ENCODE results near the gene UGDH. TPM values are rescaled to one million over a fixed set of nuclear protein-coding genes. Genes with fewer than 3 reads are reported as not detected.
"Not testable (repeated sequence)": the region's sequence is repeated elsewhere in the genome, so short reads cannot be mapped to it uniquely, and the experiment has no call there.

The UGDH gene
- total RNA-seq, 5 donors from 2014 or later (not counting 1 experiment from before 2014, with no cell fraction given): 7.6 to 22.8 (median 18.2) TPM

- WGBS (ENCODE audit: insufficient coverage): 96% methylated on average over 3 of the region's 5 CpGs
- Mint-ChIP-seq H3K27me3 (no peaks in the 10 kb centered on the region), H3K4me1 (peaks cover 0 to 5% (median under 1%) of the 10 kb centered on the region in 3 donors), H3K27ac (no peak overlapping the region), H3K4me3 (no peak overlapping the region), H3K36me3 (peaks cover 31% of the 10 kb centered on the region), H3K9me3 (peaks cover 7 to 25% (median 24%) of the 10 kb centered on the region in 3 donors)
- Histone ChIP-seq H3K4me1 (ENCODE audit: control insufficient read depth in 1 of 2, extremely low read depth in 1 of 2, insufficient read depth in 2 of 2, low read length in 2 of 2) (no peaks in the 10 kb centered on the region), H3K4me3 (ENCODE audit: control insufficient read depth in 1 of 2, extremely low read depth in 1 of 2, low read length in 1 of 2) (no peak overlapping the region), H3K27me3 (replicated peaks in 1 of 2; ENCODE audit: control insufficient read depth in 2 of 2, extremely low read depth in 1 of 2, insufficient read depth in 2 of 2, low read length in 1 of 2) (no peaks in the 10 kb centered on the region), H3K9me3 (no peaks in the 10 kb centered on the region), H3K36me3 (ENCODE audit: control insufficient read depth in 2 of 2, extremely low read depth in 1 of 2, insufficient read depth in 1 of 2, low read length in 1 of 2) (no peaks in the 10 kb centered on the region), H3K27ac (ENCODE audit: low read length) (no peak overlapping the region)
- ATAC-seq (replicated peaks in 1 of 4): no peak
- ChIA-PET POLR2A (no interaction called here), CTCF (no interaction called here)
- no peak for DNase-seq
Measured at GRCh38 chr4:39533541-39533940, 6.3 kb upstream of the UGDH start.

- H3K27ac Mint-ChIP-seq; H3K4me1 ChIP-seq (ENCODE audit: control insufficient read depth in 1 of 2, extremely low read depth in 1 of 2, insufficient read depth in 2 of 2, low read length in 2 of 2); H3K27ac ChIP-seq (ENCODE audit: low read length); H3K36me3 ChIP-seq (ENCODE audit: control insufficient read depth in 2 of 2, extremely low read depth in 1 of 2, insufficient read depth in 1 of 2, low read length in 1 of 2); H3K27me3 ChIP-seq (replicated peaks in 1 of 2; ENCODE audit: control insufficient read depth in 2 of 2, extremely low read depth in 1 of 2, insufficient read depth in 2 of 2, low read length in 1 of 2); H3K27me3 Mint-ChIP-seq; CTCF ChIA-PET; ATAC-seq (replicated peaks in 1 of 4); DNase-seq; H3K4me3 Mint-ChIP-seq; POLR2A ChIA-PET; H3K4me3 ChIP-seq (ENCODE audit: control insufficient read depth in 1 of 2, extremely low read depth in 1 of 2, low read length in 1 of 2); H3K9me3 ChIP-seq: not testable (repeated sequence)
- H3K36me3 Mint-ChIP-seq: peaks cover 31% of the 10 kb centered on the region
- 79% methylated on average over 2 of the region's 3 CpGs for WGBS (ENCODE audit: insufficient coverage)
- peaks cover 7 to 25% (median 24%) of the 10 kb centered on the region in 3 donors for H3K9me3 Mint-ChIP-seq
- peaks cover 0 to 12% (median 8%) of the 10 kb centered on the region in 3 donors for H3K4me1 Mint-ChIP-seq
Measured at GRCh38 chr4:39532237-39532636, 5.0 kb upstream of the UGDH start.

GRCh38 chr4:39530682-39531081 is 3.4 kb upstream of the UGDH start:
- Mint-ChIP-seq H3K4me1 (peaks cover 12 to 23% (median 20%) of the 10 kb centered on the region in 3 donors), H3K4me3 (no peak overlapping the region), H3K36me3 (peaks cover 31% of the 10 kb centered on the region), H3K27me3 (no peaks in the 10 kb centered on the region), H3K9me3 (peaks cover 7 to 25% (median 24%) of the 10 kb centered on the region in 3 donors), H3K27ac (no peak overlapping the region)
- no CpG with 5 or more reads among the region's 3 CpGs for WGBS (ENCODE audit: insufficient coverage)
- Histone ChIP-seq H3K9me3 (no peaks in the 10 kb centered on the region), H3K4me3 (ENCODE audit: control insufficient read depth in 1 of 2, extremely low read depth in 1 of 2, low read length in 1 of 2) (no peak overlapping the region), H3K27me3 (replicated peaks in 1 of 2; ENCODE audit: control insufficient read depth in 2 of 2, extremely low read depth in 1 of 2, insufficient read depth in 2 of 2, low read length in 1 of 2) (no peaks in the 10 kb centered on the region), H3K4me1 (ENCODE audit: control insufficient read depth in 1 of 2, extremely low read depth in 1 of 2, insufficient read depth in 2 of 2, low read length in 2 of 2) (peaks cover 3 to 15% of the 10 kb centered on the region in 2 experiments), H3K27ac (ENCODE audit: low read length) (no peak overlapping the region), H3K36me3 (ENCODE audit: control insufficient read depth in 2 of 2, extremely low read depth in 1 of 2, insufficient read depth in 1 of 2, low read length in 1 of 2) (no peaks in the 10 kb centered on the region)
- CTCF ChIA-PET: no interaction called here
- DNase-seq: no peak
- POLR2A ChIA-PET: no interaction called here
- no peak for ATAC-seq (replicated peaks in 1 of 4)

- POLR2A ChIA-PET: no interaction called here
- H3K4me3 Mint-ChIP-seq: no peak overlapping the region
Measured at GRCh38 chr4:39529534-39529933, 2.3 kb upstream of the UGDH start.

GRCh38 chr4:39528061-39528465 is 824 bp upstream of the UGDH start:
- peaks cover 13 to 24% (median 21%) of the 10 kb centered on the region in 3 donors for H3K4me1 Mint-ChIP-seq
- POLR2A ChIA-PET: no interaction called here
- ATAC-seq (replicated peaks in 1 of 4) (no peak), DNase-seq (peak in 5 of 35 experiments; percentile 0 to 25 (median 4))
- no peaks in the 10 kb centered on the region for H3K9me3 ChIP-seq
- no peaks in the 10 kb centered on the region for H3K27me3 Mint-ChIP-seq
- peak overlapping the region; percentile 67 to 86 for H3K27ac Mint-ChIP-seq
- H3K4me3 ChIP-seq (ENCODE audit: control insufficient read depth in 1 of 2, extremely low read depth in 1 of 2, low read length in 1 of 2): peak overlapping the region; percentile 77 to 92
- peaks cover 24% of the 10 kb centered on the region for H3K36me3 Mint-ChIP-seq
- peaks cover 3 to 15% of the 10 kb centered on the region in 2 experiments for H3K4me1 ChIP-seq (ENCODE audit: control insufficient read depth in 1 of 2, extremely low read depth in 1 of 2, insufficient read depth in 2 of 2, low read length in 2 of 2)
- peaks cover 7 to 25% (median 24%) of the 10 kb centered on the region in 3 donors for H3K9me3 Mint-ChIP-seq
- H3K36me3 ChIP-seq (ENCODE audit: control insufficient read depth in 2 of 2, extremely low read depth in 1 of 2, insufficient read depth in 1 of 2, low read length in 1 of 2): no peaks in the 10 kb centered on the region
- H3K4me3 Mint-ChIP-seq: peak overlapping the region; percentile 95 to 96 (median 96)
- CTCF ChIA-PET: interaction anchor here in 1 of 2 donors (1.3 kb wide), 1 partner anchor 110 kb away, joined by 5 read pairs; the partner anchor contains the start of gene SMIM14
- WGBS (ENCODE audit: insufficient coverage): 13% methylated on average over 11 of the region's 21 CpGs
- H3K27ac ChIP-seq (ENCODE audit: low read length): peak overlapping the region; percentile 44
- no peaks in the 10 kb centered on the region for H3K27me3 ChIP-seq (replicated peaks in 1 of 2; ENCODE audit: control insufficient read depth in 2 of 2, extremely low read depth in 1 of 2, insufficient read depth in 2 of 2, low read length in 1 of 2)

More at GRCh38 chr4:39529534-39529933, 2.3 kb upstream of the UGDH start:
- Histone ChIP-seq H3K27ac (ENCODE audit: low read length) (no peak overlapping the region), H3K27me3 (replicated peaks in 1 of 2; ENCODE audit: control insufficient read depth in 2 of 2, extremely low read depth in 1 of 2, insufficient read depth in 2 of 2, low read length in 1 of 2) (no peaks in the 10 kb centered on the region), H3K9me3 (no peaks in the 10 kb centered on the region), H3K36me3 (ENCODE audit: control insufficient read depth in 2 of 2, extremely low read depth in 1 of 2, insufficient read depth in 1 of 2, low read length in 1 of 2) (no peaks in the 10 kb centered on the region), H3K4me3 (ENCODE audit: control insufficient read depth in 1 of 2, extremely low read depth in 1 of 2, low read length in 1 of 2) (no peak overlapping the region), H3K4me1 (ENCODE audit: control insufficient read depth in 1 of 2, extremely low read depth in 1 of 2, insufficient read depth in 2 of 2, low read length in 2 of 2) (peaks cover 3 to 15% of the 10 kb centered on the region in 2 experiments)
- DNase-seq (no peak), ATAC-seq (replicated peaks in 1 of 4) (no peak)
- whole genome bisulfite sequencing (ENCODE audit: insufficient coverage): 100% methylated on average over 1 of the region's 2 CpGs
- peak overlapping the region in 1 of 2 donors; percentile 34 for H3K27ac Mint-ChIP-seq
- CTCF ChIA-PET: no interaction called here
- H3K9me3 Mint-ChIP-seq: peaks cover 7 to 25% (median 24%) of the 10 kb centered on the region in 3 donors
- peaks cover 29% of the 10 kb centered on the region for H3K36me3 Mint-ChIP-seq
- peaks cover 13 to 24% (median 21%) of the 10 kb centered on the region in 3 donors for H3K4me1 Mint-ChIP-seq
- no peaks in the 10 kb centered on the region for H3K27me3 Mint-ChIP-seq

- peak; percentile 21 to 25 (median 23) for ATAC-seq (replicated peaks in 1 of 4)
- ChIA-PET POLR2A (interaction anchor here in 1 of 2 donors (1.0 to 1.1 kb wide), 2 partner anchors 111 to 531 kb away, joined by 4 read pairs; no protein-coding TSS in a partner anchor), CTCF (interaction anchor here (0.6 to 1.3 kb wide), 5 partner anchors 66 to 1197 kb away, joined by 3 to 9 read pairs (median 6); partner anchors contain the start of gene SMIM14 (in 1 of the 2))
- Mint-ChIP-seq H3K4me1 (peaks cover 13 to 24% (median 21%) of the 10 kb centered on the region in 3 donors), H3K27me3 (no peaks in the 10 kb centered on the region), H3K36me3 (peaks cover 12% of the 10 kb centered on the region), H3K9me3 (peaks cover 0 to 15% (median 15%) of the 10 kb centered on the region in 3 donors), H3K27ac (peak overlapping the region; percentile 78 to 87), H3K4me3 (peak overlapping the region; percentile 95 to 96 (median 96))
- 0% methylated on average over 14 of the region's 33 CpGs for WGBS (ENCODE audit: insufficient coverage)
- peaks cover 3 to 15% of the 10 kb centered on the region in 2 experiments for H3K4me1 ChIP-seq (ENCODE audit: control insufficient read depth in 1 of 2, extremely low read depth in 1 of 2, insufficient read depth in 2 of 2, low read length in 2 of 2)
- no peaks in the 10 kb centered on the region for H3K9me3 ChIP-seq
- H3K27ac ChIP-seq (ENCODE audit: low read length): peak overlapping the region; percentile 11
- peak overlapping the region; percentile 77 to 92 for H3K4me3 ChIP-seq (ENCODE audit: control insufficient read depth in 1 of 2, extremely low read depth in 1 of 2, low read length in 1 of 2)
- H3K36me3 ChIP-seq (ENCODE audit: control insufficient read depth in 2 of 2, extremely low read depth in 1 of 2, insufficient read depth in 1 of 2, low read length in 1 of 2): no peaks in the 10 kb centered on the region
- peak in 13 of 35 experiments; percentile 0 to 46 (median 4) for DNase-seq
- no peaks in the 10 kb centered on the region for H3K27me3 ChIP-seq (replicated peaks in 1 of 2; ENCODE audit: control insufficient read depth in 2 of 2, extremely low read depth in 1 of 2, insufficient read depth in 2 of 2, low read length in 1 of 2)
Measured at GRCh38 chr4:39526765-39527295, 409 bp downstream of the UGDH start.
